ENCODE measurements around the gene VDR.
A peak's percentile ranks its signal among the peaks of the same experiment; 100 is the strongest.
"Not testable (repeated sequence)": the region's sequence is repeated elsewhere in the genome, so short reads cannot be mapped to it uniquely, and the experiment has no call there.

VDR gene

GRCh38 chr12:47843226-47843980 is 61.4 kb downstream of the VDR start:
- Histone ChIP-seq H3K27ac (no peak overlapping the region), H3K4me2 (peak overlapping the region; percentile 36), H3K9ac (no peak overlapping the region), H3K4me1 (peaks cover 13% of the 10 kb centered on the region), H3K9me3 (no peaks in the 10 kb centered on the region), H3K36me3 (peaks cover 7% of the 10 kb centered on the region; the same call in 1 of the 2 replicates), H3K4me3 (no peak overlapping the region), H4K20me1 (no peaks in the 10 kb centered on the region), H3K27me3 (no peaks in the 10 kb centered on the region)
- TF ChIP-seq Cebpa-rat (IDR thresholded peaks at IDR 0.05), result no peak

- not testable (repeated sequence) for H3K36me3 ChIP-seq, H3K9ac ChIP-seq, H3K27ac ChIP-seq, H4K20me1 ChIP-seq, H3K4me3 ChIP-seq, H3K4me2 ChIP-seq, H3K9me3 ChIP-seq, H3K27me3 ChIP-seq
- peaks cover 13% of the 10 kb centered on the region for H3K4me1 ChIP-seq
These were observed 62.3 kb downstream of the VDR start for GRCh38 chr12:47842543-47842942.

GRCh38 chr12:47841910-47842309 is 62.9 kb downstream of the VDR start:
- TF ChIP-seq Cebpa-rat (IDR thresholded peaks at IDR 0.05), result no peak
- H3K27ac ChIP-seq, result no peak overlapping the region
- H3K9me3 ChIP-seq, result no peaks in the 10 kb centered on the region
- peaks cover 13% of the 10 kb centered on the region for H3K4me1 ChIP-seq
- no peak overlapping the region for H3K4me2 ChIP-seq
- peaks cover 7% of the 10 kb centered on the region; the same call in 1 of the 2 replicates for H3K36me3 ChIP-seq
- no peaks in the 10 kb centered on the region for H4K20me1 ChIP-seq
- H3K4me3 ChIP-seq, result no peak overlapping the region
- no peak overlapping the region for H3K9ac ChIP-seq
- no peaks in the 10 kb centered on the region for H3K27me3 ChIP-seq

GRCh38 chr12:47841501-47841900 is 63.3 kb downstream of the VDR start:
- Histone ChIP-seq H3K9ac (no peak overlapping the region), H3K4me2 (no peak overlapping the region)

GRCh38 chr12:47840571-47840970 is 64.2 kb downstream of the VDR start:
- H3K4me2 ChIP-seq, result no peak overlapping the region
- no peaks in the 10 kb centered on the region for H3K27me3 ChIP-seq
- H3K9me3 ChIP-seq, result no peaks in the 10 kb centered on the region
- no peak overlapping the region for H3K27ac ChIP-seq
- H3K4me1 ChIP-seq, result peaks cover 18% of the 10 kb centered on the region
- no peak overlapping the region for H3K4me3 ChIP-seq
- H3K9ac ChIP-seq, result no peak overlapping the region
- no peaks in the 10 kb centered on the region for H4K20me1 ChIP-seq
- peaks cover 5% of the 10 kb centered on the region; the same call in 1 of the 2 replicates for H3K36me3 ChIP-seq
- no peak for TF ChIP-seq Cebpa-rat (IDR thresholded peaks at IDR 0.05)

More at GRCh38 chr12:47841501-47841900, 63.3 kb downstream of the VDR start:
- Histone ChIP-seq H3K4me3 (no peak overlapping the region), H3K27me3 (no peaks in the 10 kb centered on the region), H4K20me1 (no peaks in the 10 kb centered on the region), H3K36me3 (peaks cover 7% of the 10 kb centered on the region; the same call in 1 of the 2 replicates), H3K4me1 (peaks cover 13% of the 10 kb centered on the region), H3K9me3 (no peaks in the 10 kb centered on the region), H3K27ac (no peak overlapping the region)
- no peak for TF ChIP-seq Cebpa-rat (IDR thresholded peaks at IDR 0.05)

GRCh38 chr12:47839214-47839876 is 65.4 kb downstream of the VDR start:
- no peaks in the 10 kb centered on the region for H4K20me1 ChIP-seq
- no peaks in the 10 kb centered on the region for H3K27me3 ChIP-seq
- H3K4me2 ChIP-seq, result no peak overlapping the region
- no peak overlapping the region for H3K9ac ChIP-seq
- peaks cover 27% of the 10 kb centered on the region for H3K4me1 ChIP-seq
- H3K4me3 ChIP-seq, result no peak overlapping the region
- TF ChIP-seq Cebpa-rat (IDR thresholded peaks at IDR 0.05), result no peak
- no peaks in the 10 kb centered on the region for H3K36me3 ChIP-seq
- no peaks in the 10 kb centered on the region for H3K9me3 ChIP-seq
- H3K27ac ChIP-seq, result no peak overlapping the region

GRCh38 chr12:47838286-47838931 is 66.4 kb downstream of the VDR start:
- Histone ChIP-seq H3K4me2 (no peak overlapping the region), H3K9me3 (no peaks in the 10 kb centered on the region), H3K27ac (no peak overlapping the region), H3K27me3 (no peaks in the 10 kb centered on the region), H3K4me3 (no peak overlapping the region), H3K4me1 (peaks cover 25% of the 10 kb centered on the region), H4K20me1 (no peaks in the 10 kb centered on the region), H3K36me3 (no peaks in the 10 kb centered on the region), H3K9ac (no peak overlapping the region)
- TF ChIP-seq Cebpa-rat (IDR thresholded peaks at IDR 0.05), result no peak

GRCh38 chr12:47837190-47838171 is 67.3 kb downstream of the VDR start:
- Histone ChIP-seq H3K4me1 (peaks cover 34% of the 10 kb centered on the region), H3K36me3 (no peaks in the 10 kb centered on the region), H3K4me2 (no peak overlapping the region), H3K9ac (no peak overlapping the region), H3K9me3 (no peaks in the 10 kb centered on the region), H3K4me3 (no peak overlapping the region), H4K20me1 (no peaks in the 10 kb centered on the region), H3K27ac (no peak overlapping the region), H3K27me3 (no peaks in the 10 kb centered on the region)
- no peak for TF ChIP-seq Cebpa-rat (IDR thresholded peaks at IDR 0.05)

GRCh38 chr12:47835831-47836155 is 69.0 kb downstream of the VDR start:
- TF ChIP-seq Cebpa-rat (IDR thresholded peaks at IDR 0.05), result no peak
- Histone ChIP-seq H3K27me3 (no peaks in the 10 kb centered on the region), H3K4me1 (peaks cover 41% of the 10 kb centered on the region), H3K4me2 (peak overlapping the region; percentile 37; the same call in 1 of the 2 replicates), H3K9ac (no peak overlapping the region), H4K20me1 (no peaks in the 10 kb centered on the region), H3K9me3 (no peaks in the 10 kb centered on the region), H3K27ac (no peak overlapping the region), H3K4me3 (no peak overlapping the region), H3K36me3 (no peaks in the 10 kb centered on the region)
